Neural cell (in vitro differentiated cells): Measurements from ENCODE around the gene NIT1. TPM values are rescaled to one million over a fixed set of nuclear protein-coding genes. Genes with fewer than 3 reads are reported as not detected.

Experiments used
- H2AFZ ChIP-seq: fragments of 200-600, 300-800 bp; sonication (generic), shearing (Covaris generic); 2 replicates; pipeline ENCODE4 v1.6.0; 2014; ENCODE audit warnings: low read depth, mild to moderate bottlenecking, antibody characterized with exemption, low read length, moderate library complexity
- H3F3A ChIP-seq: fragments of 200-600 bp; shearing (Covaris generic); 2 replicates; pipeline ENCODE4 v1.6.1; 2016; ENCODE audit warnings: mild to moderate bottlenecking, moderate library complexity, mixed read lengths, antibody characterized with exemption, low read length; ENCODE audit not compliant: insufficient read depth, poor library complexity, severe bottlenecking
- H3K27ac ChIP-seq: fragments of 200-600, 300-800 bp; sonication (generic), shearing (Covaris generic); 2 replicates; pipeline ENCODE4 v1.5.1; 2014; ENCODE audit warnings: mild to moderate bottlenecking, low read length, moderate library complexity
- H3K27me3 ChIP-seq: fragments of 300-800, 200-600 bp; sonication (generic), shearing (Covaris generic); 2 replicates; pipeline ENCODE4 v1.6.0; 2014; ENCODE audit warnings: mild to moderate bottlenecking, low read depth, low read length, moderate library complexity; ENCODE audit not compliant: insufficient read depth
- H3K36me3 ChIP-seq: fragments of 300-800, 200-600 bp; sonication (generic), shearing (Covaris generic); 2 replicates; pipeline ENCODE4 v1.5.1; 2014; ENCODE audit warnings: mild to moderate bottlenecking, antibody characterized with exemption, low read length, moderate library complexity; ENCODE audit not compliant: insufficient read depth
- H3K4me2 ChIP-seq: fragments of 300-800, 200-600 bp; sonication (generic), shearing (Covaris generic); 2 replicates; pipeline ENCODE4 v1.6.0; 2014; ENCODE audit warnings: mild to moderate bottlenecking, low read length
- H3K4me3 ChIP-seq: fragments of 300-800, 200-600 bp; sonication (generic), shearing (Covaris generic); 2 replicates; pipeline ENCODE4 v1.5.1; 2014; ENCODE audit warnings: mild to moderate bottlenecking, low read length, moderate library complexity
- H3K79me2 ChIP-seq: fragments of 200-600 bp; shearing (Covaris generic); replicated peaks from 2 replicates; pipeline ENCODE4 v1.6.0; 2014; ENCODE audit warnings: mild to moderate bottlenecking, low read length, moderate library complexity; ENCODE audit not compliant: insufficient read depth
- H3K9ac ChIP-seq: fragments of 300-800, 200-600 bp; sonication (generic), shearing (Covaris generic); 2 replicates; pipeline ENCODE4 v1.6.1; 2016; ENCODE audit warnings: mild to moderate bottlenecking, low read length, mixed read lengths
- H3K9me2 ChIP-seq: fragments of 200-600 bp; shearing (Covaris generic); 2 replicates; pipeline ENCODE4 v1.6.1; 2016; ENCODE audit warnings: mild to moderate bottlenecking, low read length, mixed read lengths; ENCODE audit not compliant: insufficient read depth
- H3K9me3 ChIP-seq: fragments of 200-600, 300-800 bp; sonication (generic), shearing (Covaris generic); 2 replicates; pipeline ENCODE4 v1.6.1; 2016; ENCODE audit warnings: mild to moderate bottlenecking, mixed run types, low read length, moderate library complexity, mixed read lengths
- H4K20me1 ChIP-seq: fragments of 200-600 bp; shearing (Covaris generic); 2 replicates; pipeline ENCODE4 v1.6.1; 2016; ENCODE audit warnings: mild to moderate bottlenecking, mixed run types; ENCODE audit not compliant: insufficient read depth
- EP300 ChIP-seq: fragments of 450-650 bp; conservative IDR thresholded peaks from 2 replicates; pipeline ENCODE4 v1.6.1; 2014; ENCODE audit warnings: antibody characterized with exemption, mild to moderate bottlenecking, moderate library complexity; ENCODE audit not compliant: poor library complexity, severe bottlenecking
- EZH2 ChIP-seq: fragments of 200-600, 300-800 bp; shearing (Covaris generic), sonication (generic); IDR thresholded peaks from 2 replicates; pipeline ENCODE4 v1.6.1; 2014; ENCODE audit warnings: antibody characterized with exemption, low read length, borderline replicate concordance, mild to moderate bottlenecking; ENCODE audit not compliant: insufficient read depth, poor library complexity, severe bottlenecking
- MXI1 ChIP-seq: fragments of 450-650 bp; conservative IDR thresholded peaks from 2 replicates; pipeline ENCODE4 v1.6.1; 2014; ENCODE audit warnings: antibody characterized with exemption, mild to moderate bottlenecking; ENCODE audit not compliant: poor library complexity, severe bottlenecking
- POLR2AphosphoS5 ChIP-seq: IDR thresholded peaks from 2 replicates; pipeline ENCODE4 v1.6.1; 2012
- RAD21 ChIP-seq: fragments of 450-650 bp; conservative IDR thresholded peaks from 2 replicates; pipeline ENCODE4 v1.6.1; 2014; ENCODE audit warnings: antibody characterized with exemption, mild to moderate bottlenecking, moderate library complexity
- SMC3 ChIP-seq: fragments of 450-650 bp; conservative IDR thresholded peaks from 2 replicates; pipeline ENCODE4 v1.6.1; 2014; ENCODE audit warnings: antibody characterized with exemption, mild to moderate bottlenecking, moderate library complexity; ENCODE audit not compliant: poor library complexity
- TAF1 ChIP-seq: IDR thresholded peaks from 2 replicates; pipeline ENCODE4 v1.6.1; 2012; ENCODE audit warnings: low read depth
- polyA plus RNA-seq: library from polyadenylated mRNA; depleted of rRNA; stranded (reverse); fragments of >200 nt; gene quantifications from 2 replicates; pipeline ENCODE4 v1.2.3, GENCODE V29; 2014
- TF ChIP-seq, protein P1 (sequence below): fragments of 450-650 bp; IDR thresholded peaks from 2 replicates; pipeline ENCODE4 v1.5.1; 2014; ENCODE audit warnings: antibody characterized with exemption, mild to moderate bottlenecking, moderate library complexity; ENCODE audit not compliant: poor library complexity, severe bottlenecking
- TF ChIP-seq, protein P2 (sequence below): IDR thresholded peaks from 2 replicates; pipeline ENCODE4 v1.6.1; 2012; ENCODE audit warnings: borderline replicate concordance

Gene NIT1
- polyA plus RNA-seq, 1 donor from 2014 or later = 66.1 TPM

DNA sequence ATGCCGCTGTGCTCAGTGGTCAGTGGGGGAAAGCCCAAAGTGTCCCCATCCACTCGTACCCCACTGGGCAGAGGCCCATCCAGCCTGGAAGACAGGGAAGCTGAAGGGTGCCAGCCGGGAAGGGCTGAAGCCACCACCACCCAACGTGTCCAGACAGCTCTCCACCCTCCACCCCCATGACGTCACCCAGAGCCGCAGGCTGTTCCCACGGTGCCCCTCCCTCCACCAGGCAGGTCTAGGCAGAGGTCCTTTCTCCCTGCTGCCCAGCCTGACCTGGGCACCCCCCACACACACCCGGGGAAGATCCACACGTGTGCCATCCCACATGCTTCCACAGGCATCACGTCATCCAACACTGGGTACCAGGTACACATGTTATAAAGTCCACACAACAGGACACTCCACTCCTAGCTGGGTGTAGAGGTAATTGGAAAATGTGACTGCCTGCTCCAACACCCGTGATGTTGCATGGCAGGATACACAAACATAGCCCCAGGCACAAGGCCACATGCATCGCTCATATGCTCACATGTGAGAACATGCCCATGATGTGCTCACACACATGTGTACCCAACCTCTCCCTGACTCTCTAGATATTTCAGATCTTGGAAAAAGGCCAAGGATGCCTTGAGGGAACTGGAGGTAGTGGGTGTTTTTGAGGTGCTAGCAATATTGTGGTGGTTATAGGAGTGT lies 43.1 kb upstream of the NIT1 start:
- TF ChIP-seq TAF1 (no peak), SMC3 (no peak), RAD21 (no peak), EZH2 (no peak), EP300 (no peak), MXI1 (no peak), POLR2AphosphoS5 (no peak)
- TF ChIP-seq, protein P1, sequence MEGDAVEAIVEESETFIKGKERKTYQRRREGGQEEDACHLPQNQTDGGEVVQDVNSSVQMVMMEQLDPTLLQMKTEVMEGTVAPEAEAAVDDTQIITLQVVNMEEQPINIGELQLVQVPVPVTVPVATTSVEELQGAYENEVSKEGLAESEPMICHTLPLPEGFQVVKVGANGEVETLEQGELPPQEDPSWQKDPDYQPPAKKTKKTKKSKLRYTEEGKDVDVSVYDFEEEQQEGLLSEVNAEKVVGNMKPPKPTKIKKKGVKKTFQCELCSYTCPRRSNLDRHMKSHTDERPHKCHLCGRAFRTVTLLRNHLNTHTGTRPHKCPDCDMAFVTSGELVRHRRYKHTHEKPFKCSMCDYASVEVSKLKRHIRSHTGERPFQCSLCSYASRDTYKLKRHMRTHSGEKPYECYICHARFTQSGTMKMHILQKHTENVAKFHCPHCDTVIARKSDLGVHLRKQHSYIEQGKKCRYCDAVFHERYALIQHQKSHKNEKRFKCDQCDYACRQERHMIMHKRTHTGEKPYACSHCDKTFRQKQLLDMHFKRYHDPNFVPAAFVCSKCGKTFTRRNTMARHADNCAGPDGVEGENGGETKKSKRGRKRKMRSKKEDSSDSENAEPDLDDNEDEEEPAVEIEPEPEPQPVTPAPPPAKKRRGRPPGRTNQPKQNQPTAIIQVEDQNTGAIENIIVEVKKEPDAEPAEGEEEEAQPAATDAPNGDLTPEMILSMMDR = no peak
- TF ChIP-seq, protein P2, sequence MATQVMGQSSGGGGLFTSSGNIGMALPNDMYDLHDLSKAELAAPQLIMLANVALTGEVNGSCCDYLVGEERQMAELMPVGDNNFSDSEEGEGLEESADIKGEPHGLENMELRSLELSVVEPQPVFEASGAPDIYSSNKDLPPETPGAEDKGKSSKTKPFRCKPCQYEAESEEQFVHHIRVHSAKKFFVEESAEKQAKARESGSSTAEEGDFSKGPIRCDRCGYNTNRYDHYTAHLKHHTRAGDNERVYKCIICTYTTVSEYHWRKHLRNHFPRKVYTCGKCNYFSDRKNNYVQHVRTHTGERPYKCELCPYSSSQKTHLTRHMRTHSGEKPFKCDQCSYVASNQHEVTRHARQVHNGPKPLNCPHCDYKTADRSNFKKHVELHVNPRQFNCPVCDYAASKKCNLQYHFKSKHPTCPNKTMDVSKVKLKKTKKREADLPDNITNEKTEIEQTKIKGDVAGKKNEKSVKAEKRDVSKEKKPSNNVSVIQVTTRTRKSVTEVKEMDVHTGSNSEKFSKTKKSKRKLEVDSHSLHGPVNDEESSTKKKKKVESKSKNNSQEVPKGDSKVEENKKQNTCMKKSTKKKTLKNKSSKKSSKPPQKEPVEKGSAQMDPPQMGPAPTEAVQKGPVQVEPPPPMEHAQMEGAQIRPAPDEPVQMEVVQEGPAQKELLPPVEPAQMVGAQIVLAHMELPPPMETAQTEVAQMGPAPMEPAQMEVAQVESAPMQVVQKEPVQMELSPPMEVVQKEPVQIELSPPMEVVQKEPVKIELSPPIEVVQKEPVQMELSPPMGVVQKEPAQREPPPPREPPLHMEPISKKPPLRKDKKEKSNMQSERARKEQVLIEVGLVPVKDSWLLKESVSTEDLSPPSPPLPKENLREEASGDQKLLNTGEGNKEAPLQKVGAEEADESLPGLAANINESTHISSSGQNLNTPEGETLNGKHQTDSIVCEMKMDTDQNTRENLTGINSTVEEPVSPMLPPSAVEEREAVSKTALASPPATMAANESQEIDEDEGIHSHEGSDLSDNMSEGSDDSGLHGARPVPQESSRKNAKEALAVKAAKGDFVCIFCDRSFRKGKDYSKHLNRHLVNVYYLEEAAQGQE = no peak
- Histone ChIP-seq H2AFZ (no peak overlapping the region), H3K4me2 (no peak overlapping the region), H3K36me3 (no peaks in the 10 kb centered on the region), H3K4me3 (no peak overlapping the region), H3K79me2 (no peaks in the 10 kb centered on the region), H3K9me3 (no peaks in the 10 kb centered on the region), H3K9me2 (no peaks in the 10 kb centered on the region), H3F3A (no peaks in the 10 kb centered on the region), H4K20me1 (no peaks in the 10 kb centered on the region), H3K9ac (no peak overlapping the region), H3K27ac (no peak overlapping the region), H3K27me3 (no peaks in the 10 kb centered on the region)

DNA sequence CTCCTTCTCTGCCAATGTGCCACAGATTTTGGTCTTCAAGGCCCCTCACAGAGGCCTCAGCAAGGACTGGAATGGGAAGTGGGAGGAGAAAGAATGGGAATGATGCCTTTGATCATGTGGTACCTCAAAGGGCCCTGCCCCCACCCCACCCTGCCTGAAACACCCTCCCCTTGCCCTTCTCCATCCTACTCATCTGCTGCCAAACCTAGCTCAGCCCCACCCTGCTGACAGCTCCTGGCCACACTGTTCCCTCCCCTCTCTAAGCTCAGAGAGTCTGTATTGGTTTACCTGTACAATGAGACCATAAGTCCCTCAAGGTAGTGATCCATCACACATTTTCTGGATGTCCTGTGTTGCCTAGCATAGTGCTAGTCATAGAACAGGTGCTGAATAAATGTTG lies 41.5 kb upstream of the NIT1 start:
- Histone ChIP-seq H3K9ac (no peak overlapping the region), H3F3A (no peaks in the 10 kb centered on the region), H3K4me3 (no peak overlapping the region), H4K20me1 (no peaks in the 10 kb centered on the region), H2AFZ (no peak overlapping the region), H3K4me2 (no peak overlapping the region), H3K9me2 (no peaks in the 10 kb centered on the region), H3K27ac (no peak overlapping the region), H3K36me3 (no peaks in the 10 kb centered on the region), H3K79me2 (no peaks in the 10 kb centered on the region), H3K27me3 (no peaks in the 10 kb centered on the region), H3K9me3 (no peaks in the 10 kb centered on the region)
- TF ChIP-seq SMC3 (no peak), POLR2AphosphoS5 (no peak), RAD21 (no peak), EP300 (no peak), TAF1 (no peak), EZH2 (no peak), MXI1 (no peak)
- TF ChIP-seq, protein P1 = no peak
- TF ChIP-seq, protein P2 = no peak
